Tibial nerve (tissue), 4 donors: ENCODE measurements around the gene GRM1. TPM values are rescaled to one million over a fixed set of nuclear protein-coding genes. Genes with fewer than 3 reads are reported as not detected.

Experiments used
- DNase-seq, 2 donors: peaks; one replicate each; pipeline ENCODE4 v3.0.0-alpha.2; 2019; ENCODE audit warnings: low spot score in 2 of 2
- H3K27ac ChIP-seq, 4 donors: fragments of 200-600 bp; sonication (generic) in 3 of 4; one replicate each; pipeline ENCODE4 v1.5.1; 2017 to 2019; ENCODE audit warnings: mild to moderate bottlenecking in 1 of 4
- H3K27me3 ChIP-seq, 2 donors: fragments of 200-600 bp; sonication (generic) in 1 of 2; one replicate each; pipeline versions ENCODE4 v1.5.1 to v1.6.0; 2017 to 2019
- H3K36me3 ChIP-seq, 3 donors: fragments of 200-600 bp; sonication (generic); one replicate each; pipeline ENCODE4 v1.5.1; 2018 to 2019
- H3K4me1 ChIP-seq, 4 donors: fragments of 200-600 bp; sonication (generic) in 3 of 4; one replicate each; pipeline ENCODE4 v1.5.1; 2017 to 2019
- H3K4me3 ChIP-seq, 4 donors: fragments of 200-600 bp; sonication (generic) in 3 of 4; one replicate each; pipeline ENCODE4 v1.5.1; 2017 to 2019; ENCODE audit warnings: mild to moderate bottlenecking in 1 of 4, moderate library complexity in 1 of 4
- H3K9me3 ChIP-seq, 4 donors: fragments of 200-600 bp; sonication (generic) in 3 of 4; one replicate each; pipeline ENCODE4 v1.5.1; 2017 to 2019
- EP300 ChIP-seq, 2 donors: sonication (generic); formaldehyde crosslinking; IDR thresholded peaks; one replicate each; pipeline ENCODE4 v1.6.1; 2017; ENCODE audit warnings: antibody characterized with exemption in 2 of 2, mild to moderate bottlenecking in 1 of 2
- POLR2A ChIP-seq, 2 donors: fragments of 450-650 bp; IDR thresholded peaks; one replicate each; pipeline ENCODE4 v1.6.1; 2017; ENCODE audit warnings: antibody characterized with exemption in 2 of 2, mild to moderate bottlenecking in 2 of 2, moderate library complexity in 2 of 2
- WGBS, 2 donors: methylation state at CpG; one replicate each; pipeline ENCODE4 v1.1.5; 2018; 5-methylcytosine and 5-hydroxymethylcytosine counted together
- total RNA-seq, 4 donors: library from RNA; depleted of rRNA; stranded (reverse); fragments of >200 nt; gene quantifications; one replicate each; pipeline ENCODE4 v1.1.0, GENCODE V29; 2016
- TF ChIP-seq, protein P1 (sequence below), 5 experiments: fragments of 200-600 bp in 3 of 5; fragments of 450-650 bp in 2 of 5; sonication (generic) in 3 of 5; IDR thresholded peaks; one replicate each; pipeline ENCODE4 v1.5.1; 2016 to 2019; ENCODE audit warnings: antibody characterized with exemption in 5 of 5, mild to moderate bottlenecking in 3 of 5, moderate library complexity in 2 of 5

GRM1 gene
- total RNA-seq, 4 donors from 2014 or later = 0.30 to 0.63 (median 0.44) TPM; not detected in 1

DNA sequence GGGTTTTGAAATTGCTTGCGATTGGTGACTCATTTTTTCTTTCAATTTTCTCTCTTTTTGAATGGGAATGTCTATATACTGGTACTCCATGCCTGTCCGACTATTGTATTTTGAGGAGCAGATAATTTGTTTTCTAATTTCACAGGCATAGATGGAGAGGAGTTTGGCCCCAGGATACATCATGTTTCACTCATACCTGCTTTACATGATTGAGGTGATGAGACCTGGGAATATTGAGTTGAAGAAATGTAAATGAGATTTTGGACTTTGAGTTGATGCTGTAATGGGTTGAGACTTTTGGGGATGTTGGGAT lies 261.7 kb downstream of the GRM1 start:
- DNase-seq = no peak
- TF ChIP-seq, protein P1, sequence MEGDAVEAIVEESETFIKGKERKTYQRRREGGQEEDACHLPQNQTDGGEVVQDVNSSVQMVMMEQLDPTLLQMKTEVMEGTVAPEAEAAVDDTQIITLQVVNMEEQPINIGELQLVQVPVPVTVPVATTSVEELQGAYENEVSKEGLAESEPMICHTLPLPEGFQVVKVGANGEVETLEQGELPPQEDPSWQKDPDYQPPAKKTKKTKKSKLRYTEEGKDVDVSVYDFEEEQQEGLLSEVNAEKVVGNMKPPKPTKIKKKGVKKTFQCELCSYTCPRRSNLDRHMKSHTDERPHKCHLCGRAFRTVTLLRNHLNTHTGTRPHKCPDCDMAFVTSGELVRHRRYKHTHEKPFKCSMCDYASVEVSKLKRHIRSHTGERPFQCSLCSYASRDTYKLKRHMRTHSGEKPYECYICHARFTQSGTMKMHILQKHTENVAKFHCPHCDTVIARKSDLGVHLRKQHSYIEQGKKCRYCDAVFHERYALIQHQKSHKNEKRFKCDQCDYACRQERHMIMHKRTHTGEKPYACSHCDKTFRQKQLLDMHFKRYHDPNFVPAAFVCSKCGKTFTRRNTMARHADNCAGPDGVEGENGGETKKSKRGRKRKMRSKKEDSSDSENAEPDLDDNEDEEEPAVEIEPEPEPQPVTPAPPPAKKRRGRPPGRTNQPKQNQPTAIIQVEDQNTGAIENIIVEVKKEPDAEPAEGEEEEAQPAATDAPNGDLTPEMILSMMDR (IDR thresholded peaks at IDR 0.05) = no peak
- no peak for TF ChIP-seq POLR2A (IDR thresholded peaks at IDR 0.05)
- TF ChIP-seq EP300 (IDR thresholded peaks at IDR 0.05) = no peak
- no peaks in the 10 kb centered on the region for H3K36me3 ChIP-seq
- no peaks in the 10 kb centered on the region for H3K27me3 ChIP-seq
- H3K9me3 ChIP-seq = no peaks in the 10 kb centered on the region
- WGBS, 2 donors = 37 to 45% methylated on average over 2 of the region's 2 CpGs
- H3K4me1 ChIP-seq = peaks cover 0 to 9% (median 2%) of the 10 kb centered on the region in 4 donors
- no peak overlapping the region for H3K4me3 ChIP-seq
- H3K27ac ChIP-seq = no peak overlapping the region

DNA sequence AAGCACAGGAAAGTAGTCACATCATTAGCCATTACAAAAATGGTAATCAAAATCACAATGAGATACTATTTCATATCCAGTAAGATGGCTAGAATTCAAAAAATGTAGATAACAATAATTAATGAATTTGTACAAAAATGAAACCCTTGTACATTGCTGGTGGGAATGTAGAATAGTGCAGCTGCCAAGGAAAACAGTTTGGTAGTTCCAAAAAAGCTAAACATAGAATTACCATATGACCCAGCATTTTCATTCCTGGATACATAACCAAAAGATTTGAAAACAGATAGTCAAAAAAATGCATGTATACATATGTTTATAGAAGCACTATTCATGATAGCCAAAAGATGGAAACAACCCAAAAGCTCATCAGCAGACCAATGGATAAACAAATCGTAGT lies 263.6 kb downstream of the GRM1 start:
- Histone ChIP-seq H3K27ac (no peak overlapping the region), H3K4me3 (no peak overlapping the region), H3K4me1 (no peaks in the 10 kb centered on the region), H3K27me3 (no peaks in the 10 kb centered on the region), H3K9me3 (no peaks in the 10 kb centered on the region), H3K36me3 (no peaks in the 10 kb centered on the region)
- no peak for DNase-seq
- TF ChIP-seq POLR2A (IDR thresholded peaks at IDR 0.05) = no peak
- no peak for TF ChIP-seq EP300 (IDR thresholded peaks at IDR 0.05)
- TF ChIP-seq, protein P1 (IDR thresholded peaks at IDR 0.05) = no peak
- 25 to 34% methylated on average over 1 of the region's 1 CpG for WGBS, 2 donors

DNA sequence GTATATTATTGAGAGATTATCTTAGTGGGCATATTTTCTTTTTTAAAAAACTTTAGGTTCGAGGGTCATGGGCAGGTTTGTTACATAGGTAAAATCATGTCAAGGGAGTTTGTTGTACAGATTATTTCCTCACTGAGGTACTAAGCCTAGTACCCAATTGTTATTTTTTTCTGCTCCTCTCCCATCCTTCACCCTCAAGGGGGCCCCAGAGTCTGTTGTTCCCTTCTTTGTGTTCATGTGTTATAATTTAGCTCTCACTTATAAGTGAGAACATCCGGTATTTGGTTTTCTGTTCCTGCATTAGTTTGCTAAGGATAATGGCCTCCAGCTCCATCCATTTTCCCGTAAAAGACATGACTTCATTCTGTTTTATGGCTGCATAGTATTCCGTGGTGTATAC lies 266.8 kb downstream of the GRM1 start:
- H3K9me3 ChIP-seq = no peaks in the 10 kb centered on the region
- no peaks in the 10 kb centered on the region for H3K27me3 ChIP-seq
- no peak overlapping the region for H3K27ac ChIP-seq
- 89 to 92% methylated on average over 4 of the region's 4 CpGs for WGBS, 2 donors
- H3K4me3 ChIP-seq = no peak overlapping the region
- no peaks in the 10 kb centered on the region for H3K36me3 ChIP-seq
- DNase-seq = no peak
- no peaks in the 10 kb centered on the region for H3K4me1 ChIP-seq
- TF ChIP-seq EP300 (IDR thresholded peaks at IDR 0.05) (no peak), POLR2A (IDR thresholded peaks at IDR 0.05) (no peak)
- TF ChIP-seq, protein P1 (IDR thresholded peaks at IDR 0.05) = no peak

DNA sequence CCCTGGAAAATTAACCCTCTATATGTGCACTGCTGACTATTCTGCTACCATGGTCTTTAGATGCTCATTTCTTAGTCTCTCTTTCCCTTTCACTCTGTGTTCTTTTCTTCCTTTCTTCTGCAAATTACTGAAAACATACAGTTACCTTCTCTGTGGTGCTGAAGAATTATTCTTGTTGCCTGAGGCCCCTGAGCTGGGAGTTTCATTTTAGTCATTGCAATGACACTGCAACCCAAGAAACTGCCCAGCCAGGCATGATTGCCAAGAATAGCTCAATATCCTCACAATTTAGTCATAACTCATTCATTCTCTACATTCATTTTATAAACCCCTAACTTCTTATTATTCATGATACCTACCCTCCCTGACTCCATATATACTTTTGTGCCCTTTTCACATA lies 269.0 kb downstream of the GRM1 start:
- H3K4me3 ChIP-seq = no peak overlapping the region
- no peak for DNase-seq
- no peaks in the 10 kb centered on the region for H3K9me3 ChIP-seq
- no peaks in the 10 kb centered on the region for H3K4me1 ChIP-seq
- no peak for TF ChIP-seq EP300 (IDR thresholded peaks at IDR 0.05)
- TF ChIP-seq, protein P1 (IDR thresholded peaks at IDR 0.05) = no peak
- no peak for TF ChIP-seq POLR2A (IDR thresholded peaks at IDR 0.05)
- H3K27ac ChIP-seq = no peak overlapping the region
- H3K27me3 ChIP-seq = no peaks in the 10 kb centered on the region
- H3K36me3 ChIP-seq = no peaks in the 10 kb centered on the region

DNA sequence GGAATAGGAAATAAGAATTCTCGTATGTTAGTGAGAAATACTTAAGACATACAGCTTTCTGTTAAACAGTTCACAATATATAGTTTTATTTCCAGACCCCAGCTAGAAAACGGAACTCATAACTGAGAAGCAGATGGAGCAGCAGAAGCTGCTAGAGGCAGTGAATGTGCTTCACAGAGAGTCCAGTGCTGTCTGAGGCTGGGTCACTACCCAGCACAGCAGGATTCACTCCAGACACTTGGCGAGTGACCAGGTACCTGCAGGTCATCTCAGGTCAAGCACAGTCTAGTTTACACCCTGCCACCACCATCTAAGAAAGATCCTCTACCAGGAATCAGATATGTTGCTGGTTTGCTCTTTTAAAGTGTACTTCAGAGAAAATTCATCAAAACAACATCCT lies 271.7 kb downstream of the GRM1 start:
- TF ChIP-seq POLR2A (IDR thresholded peaks at IDR 0.05) (no peak), EP300 (IDR thresholded peaks at IDR 0.05) (no peak)
- TF ChIP-seq, protein P1 (IDR thresholded peaks at IDR 0.05) = no peak
- no peaks in the 10 kb centered on the region for H3K4me1 ChIP-seq
- H3K9me3 ChIP-seq = no peaks in the 10 kb centered on the region
- no peak overlapping the region for H3K27ac ChIP-seq
- no peak overlapping the region for H3K4me3 ChIP-seq
- no peak for DNase-seq
- H3K36me3 ChIP-seq = no peaks in the 10 kb centered on the region
- no peaks in the 10 kb centered on the region for H3K27me3 ChIP-seq
- 53 to 62% methylated on average over 3 of the region's 3 CpGs for WGBS, 2 donors
